Endothelial cell (in vitro differentiated cells): ENCODE results near the gene ERCC1. TPM values are rescaled to one million over a fixed set of nuclear protein-coding genes. Genes with fewer than 3 reads are reported as not detected.

Source experiments
- DNase-seq: peaks from one replicate; pipeline ENCODE4 v3.0.0; 2021; ENCODE audit warnings: low spot score
- H3K27ac Mint-ChIP-seq: one replicate; pipeline ENCODE4 v1.8.0; 2021; ENCODE audit warnings: mixed read lengths, inconsistent platforms; ENCODE audit not compliant: unreplicated experiment
- H3K27me3 Mint-ChIP-seq: one replicate; pipeline ENCODE4 v1.8.0; 2021; ENCODE audit warnings: mild to moderate bottlenecking, moderate library complexity, mixed read lengths, inconsistent platforms; ENCODE audit not compliant: unreplicated experiment
- H3K36me3 Mint-ChIP-seq: one replicate; pipeline ENCODE4 v1.8.0; 2021; ENCODE audit warnings: mild to moderate bottlenecking, low read depth, mixed read lengths, inconsistent platforms; ENCODE audit not compliant: unreplicated experiment
- H3K4me1 Mint-ChIP-seq: one replicate; pipeline ENCODE4 v1.8.0; 2021; ENCODE audit warnings: mild to moderate bottlenecking, mixed read lengths, inconsistent platforms; ENCODE audit not compliant: unreplicated experiment
- H3K4me3 Mint-ChIP-seq: one replicate; pipeline ENCODE4 v1.8.0; 2021; ENCODE audit warnings: mild to moderate bottlenecking, mixed read lengths, inconsistent platforms; ENCODE audit not compliant: unreplicated experiment
- H3K9me3 Mint-ChIP-seq: one replicate; pipeline ENCODE4 v1.8.0; 2021; ENCODE audit warnings: mixed read lengths, inconsistent platforms; ENCODE audit not compliant: unreplicated experiment
- total RNA-seq: library from RNA; stranded (reverse); fragmentation: NEBNext Ultra II Directional; extraction: Animal tissue kit (Norgen Biotek cat#: 25700); gene quantifications from one replicate; pipeline ENCODE4 v1.2.1, GENCODE V29; 2021; ENCODE audit not compliant: unreplicated experiment
- TF ChIP-seq, protein P1 (sequence below): fragments of 200-600 bp; sonication (generic); IDR thresholded peaks from one replicate; pipeline ENCODE4 v1.5.0; 2021; ENCODE audit warnings: antibody characterized with exemption; ENCODE audit not compliant: unreplicated experiment

Gene ERCC1
- total RNA-seq, 1 donor from 2014 or later, result 62.8 TPM

DNA sequence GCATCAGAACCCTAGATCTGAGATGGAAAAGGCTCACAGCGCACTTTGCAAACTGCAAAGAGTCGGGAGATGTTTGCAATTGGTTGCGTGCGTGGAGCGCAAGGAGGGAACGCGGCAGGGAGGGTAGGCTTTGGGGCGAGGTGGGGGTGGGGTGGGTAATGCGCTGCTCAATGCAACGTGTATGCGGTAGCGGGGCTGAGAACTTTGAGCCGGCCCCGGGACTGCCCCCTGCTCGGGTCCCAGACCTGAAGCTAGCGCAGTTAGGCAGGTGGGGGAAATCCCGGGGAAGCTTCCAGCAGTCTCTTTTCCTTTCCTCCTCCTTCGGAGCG lies 45.0 kb upstream of the ERCC1 start:
- peaks cover 25% of the 10 kb centered on the region for H3K36me3 Mint-ChIP-seq
- peak overlapping the region; percentile 96 for H3K4me3 Mint-ChIP-seq
- TF ChIP-seq, protein P1, sequence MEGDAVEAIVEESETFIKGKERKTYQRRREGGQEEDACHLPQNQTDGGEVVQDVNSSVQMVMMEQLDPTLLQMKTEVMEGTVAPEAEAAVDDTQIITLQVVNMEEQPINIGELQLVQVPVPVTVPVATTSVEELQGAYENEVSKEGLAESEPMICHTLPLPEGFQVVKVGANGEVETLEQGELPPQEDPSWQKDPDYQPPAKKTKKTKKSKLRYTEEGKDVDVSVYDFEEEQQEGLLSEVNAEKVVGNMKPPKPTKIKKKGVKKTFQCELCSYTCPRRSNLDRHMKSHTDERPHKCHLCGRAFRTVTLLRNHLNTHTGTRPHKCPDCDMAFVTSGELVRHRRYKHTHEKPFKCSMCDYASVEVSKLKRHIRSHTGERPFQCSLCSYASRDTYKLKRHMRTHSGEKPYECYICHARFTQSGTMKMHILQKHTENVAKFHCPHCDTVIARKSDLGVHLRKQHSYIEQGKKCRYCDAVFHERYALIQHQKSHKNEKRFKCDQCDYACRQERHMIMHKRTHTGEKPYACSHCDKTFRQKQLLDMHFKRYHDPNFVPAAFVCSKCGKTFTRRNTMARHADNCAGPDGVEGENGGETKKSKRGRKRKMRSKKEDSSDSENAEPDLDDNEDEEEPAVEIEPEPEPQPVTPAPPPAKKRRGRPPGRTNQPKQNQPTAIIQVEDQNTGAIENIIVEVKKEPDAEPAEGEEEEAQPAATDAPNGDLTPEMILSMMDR, result no peak
- DNase-seq, result no peak
- H3K27me3 Mint-ChIP-seq, result peaks cover 61% of the 10 kb centered on the region
- peak overlapping the region; percentile 94 for H3K27ac Mint-ChIP-seq
- H3K4me1 Mint-ChIP-seq, result peaks cover 22% of the 10 kb centered on the region
- H3K9me3 Mint-ChIP-seq, result no peaks in the 10 kb centered on the region

DNA sequence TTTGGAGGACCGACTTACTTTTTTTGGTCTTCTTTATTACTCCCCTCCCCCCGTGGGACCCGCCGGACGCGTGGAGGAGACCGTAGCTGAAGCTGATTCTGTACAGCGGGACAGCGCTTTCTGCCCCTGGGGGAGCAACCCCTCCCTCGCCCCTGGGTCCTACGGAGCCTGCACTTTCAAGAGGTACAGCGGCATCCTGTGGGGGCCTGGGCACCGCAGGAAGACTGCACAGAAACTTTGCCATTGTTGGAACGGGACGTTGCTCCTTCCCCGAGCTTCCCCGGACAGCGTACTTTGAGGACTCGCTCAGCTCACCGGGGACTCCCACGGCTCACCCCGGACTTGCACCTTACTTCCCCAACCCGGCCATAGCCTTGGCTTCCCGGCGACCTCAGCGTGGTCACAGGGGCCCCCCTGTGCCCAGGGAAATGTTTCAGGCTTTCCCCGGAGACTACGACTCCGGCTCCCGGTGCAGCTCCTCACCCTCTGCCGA lies 44.5 kb upstream of the ERCC1 start:
- H3K27me3 Mint-ChIP-seq, result peaks cover 57% of the 10 kb centered on the region
- no peaks in the 10 kb centered on the region for H3K9me3 Mint-ChIP-seq
- peak overlapping the region; percentile 96 for H3K4me3 Mint-ChIP-seq
- H3K27ac Mint-ChIP-seq, result peak overlapping the region; percentile 94
- H3K4me1 Mint-ChIP-seq, result peaks cover 17% of the 10 kb centered on the region
- TF ChIP-seq, protein P1, result no peak
- no peak for DNase-seq
- H3K36me3 Mint-ChIP-seq, result peaks cover 21% of the 10 kb centered on the region

DNA sequence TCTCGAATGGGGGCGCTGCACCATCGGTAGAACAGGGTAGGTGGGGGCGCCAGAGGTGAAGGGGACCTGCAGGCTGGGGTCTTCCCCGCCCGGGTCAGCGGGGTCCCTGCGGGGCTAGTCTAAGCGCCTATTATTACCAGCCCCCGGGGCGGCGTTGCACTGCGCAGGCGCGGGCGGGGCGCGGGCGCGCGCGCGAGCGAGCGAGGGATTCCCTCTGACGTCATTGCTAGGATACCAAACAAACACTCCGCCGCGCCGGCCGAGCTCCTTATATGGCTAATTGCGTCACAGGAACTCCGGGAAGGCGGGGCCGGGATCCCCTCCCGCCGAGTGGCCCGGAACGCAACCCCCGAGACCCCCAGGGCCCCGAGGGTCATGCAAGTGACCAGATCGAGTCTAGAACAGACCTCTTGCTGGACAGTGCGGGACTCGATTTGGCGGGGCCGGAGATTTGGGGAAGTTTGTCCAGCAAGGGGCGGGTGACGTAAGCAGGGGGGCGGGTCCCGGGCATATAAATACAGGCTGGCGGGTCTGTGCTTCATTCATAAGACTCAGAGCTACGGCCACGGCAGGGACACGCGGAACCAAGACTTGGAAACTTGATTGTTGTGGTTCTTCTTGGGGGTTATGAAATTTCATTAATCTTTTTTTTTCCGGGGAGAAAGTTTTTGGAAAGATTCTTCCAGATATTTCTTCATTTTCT lies 43.9 kb upstream of the ERCC1 start, which contains the start of gene FOSB:
TSS of gene FOSB (plus strand) at position 541 of the 703 bp plus-strand sequence. CDS start 591 bp downstream, outside the sequence.
- no peaks in the 10 kb centered on the region for H3K9me3 Mint-ChIP-seq
- DNase-seq, result peak; percentile 92
- H3K4me3 Mint-ChIP-seq, result peak within 1 kb of the TSS; percentile 96
- peaks cover 51% of the 10 kb centered on the region for H3K27me3 Mint-ChIP-seq
- peaks cover 13% of the 10 kb centered on the region for H3K4me1 Mint-ChIP-seq
- TF ChIP-seq, protein P1, result no peak
- peak within 1 kb of the TSS; percentile 94 for H3K27ac Mint-ChIP-seq
- H3K36me3 Mint-ChIP-seq, result peaks cover 17% of the 10 kb centered on the region

- no peak for DNase-seq
- Mint-ChIP-seq H3K4me3 (peak overlapping the region; percentile 80), H3K27me3 (peaks cover 46% of the 10 kb centered on the region), H3K9me3 (no peaks in the 10 kb centered on the region), H3K36me3 (peaks cover 17% of the 10 kb centered on the region), H3K27ac (peak overlapping the region; percentile 92), H3K4me1 (peaks cover 13% of the 10 kb centered on the region)
- TF ChIP-seq, protein P1, result no peak
Measured at GRCh38 chr19:45467115-45467455, 43.4 kb upstream of the ERCC1 start.

DNA sequence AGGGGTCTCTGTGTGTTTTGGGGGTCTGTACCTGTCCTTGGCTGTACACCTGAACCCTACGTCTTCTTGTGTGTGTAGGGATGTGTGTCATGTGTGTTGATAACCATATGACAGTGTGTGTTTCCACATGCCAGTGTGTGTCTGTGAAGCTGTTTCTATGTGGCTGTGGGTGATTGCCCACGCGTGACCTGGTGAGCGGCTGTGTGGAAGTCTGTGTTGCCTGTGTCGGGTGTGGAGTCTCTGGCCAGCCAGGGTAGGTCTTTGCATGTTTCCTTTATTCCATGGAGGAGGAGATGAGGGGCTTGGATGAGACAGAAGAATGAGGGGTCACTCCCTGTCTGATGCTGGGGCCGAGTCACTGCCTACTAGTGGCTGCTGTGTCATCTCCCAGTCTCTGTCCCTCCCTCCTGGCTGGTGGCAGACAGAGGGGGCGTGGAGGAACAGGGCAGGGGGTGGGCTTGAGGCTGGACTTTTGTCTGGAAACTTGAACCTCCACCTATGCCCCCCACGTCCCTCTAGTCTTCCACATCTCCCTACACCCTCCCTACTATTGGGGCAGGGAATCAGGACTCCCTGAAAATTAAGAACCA lies 41.2 kb upstream of the ERCC1 start:
- H3K27me3 Mint-ChIP-seq, result peaks cover 25% of the 10 kb centered on the region
- H3K4me3 Mint-ChIP-seq, result peak overlapping the region; percentile 60
- H3K9me3 Mint-ChIP-seq, result no peaks in the 10 kb centered on the region
- TF ChIP-seq, protein P1, result no peak
- peaks cover 7% of the 10 kb centered on the region for H3K4me1 Mint-ChIP-seq
- H3K36me3 Mint-ChIP-seq, result peaks cover 8% of the 10 kb centered on the region
- DNase-seq, result no peak
- no peak overlapping the region for H3K27ac Mint-ChIP-seq
